ENCODE measurements around the gene MCF2L2.
A peak's percentile ranks its signal among the peaks of the same experiment; 100 is the strongest.
"Not testable (repeated sequence)": the region's sequence is repeated elsewhere in the genome, so short reads cannot be mapped to it uniquely, and the experiment has no call there.

MCF2L2 gene, protein sequence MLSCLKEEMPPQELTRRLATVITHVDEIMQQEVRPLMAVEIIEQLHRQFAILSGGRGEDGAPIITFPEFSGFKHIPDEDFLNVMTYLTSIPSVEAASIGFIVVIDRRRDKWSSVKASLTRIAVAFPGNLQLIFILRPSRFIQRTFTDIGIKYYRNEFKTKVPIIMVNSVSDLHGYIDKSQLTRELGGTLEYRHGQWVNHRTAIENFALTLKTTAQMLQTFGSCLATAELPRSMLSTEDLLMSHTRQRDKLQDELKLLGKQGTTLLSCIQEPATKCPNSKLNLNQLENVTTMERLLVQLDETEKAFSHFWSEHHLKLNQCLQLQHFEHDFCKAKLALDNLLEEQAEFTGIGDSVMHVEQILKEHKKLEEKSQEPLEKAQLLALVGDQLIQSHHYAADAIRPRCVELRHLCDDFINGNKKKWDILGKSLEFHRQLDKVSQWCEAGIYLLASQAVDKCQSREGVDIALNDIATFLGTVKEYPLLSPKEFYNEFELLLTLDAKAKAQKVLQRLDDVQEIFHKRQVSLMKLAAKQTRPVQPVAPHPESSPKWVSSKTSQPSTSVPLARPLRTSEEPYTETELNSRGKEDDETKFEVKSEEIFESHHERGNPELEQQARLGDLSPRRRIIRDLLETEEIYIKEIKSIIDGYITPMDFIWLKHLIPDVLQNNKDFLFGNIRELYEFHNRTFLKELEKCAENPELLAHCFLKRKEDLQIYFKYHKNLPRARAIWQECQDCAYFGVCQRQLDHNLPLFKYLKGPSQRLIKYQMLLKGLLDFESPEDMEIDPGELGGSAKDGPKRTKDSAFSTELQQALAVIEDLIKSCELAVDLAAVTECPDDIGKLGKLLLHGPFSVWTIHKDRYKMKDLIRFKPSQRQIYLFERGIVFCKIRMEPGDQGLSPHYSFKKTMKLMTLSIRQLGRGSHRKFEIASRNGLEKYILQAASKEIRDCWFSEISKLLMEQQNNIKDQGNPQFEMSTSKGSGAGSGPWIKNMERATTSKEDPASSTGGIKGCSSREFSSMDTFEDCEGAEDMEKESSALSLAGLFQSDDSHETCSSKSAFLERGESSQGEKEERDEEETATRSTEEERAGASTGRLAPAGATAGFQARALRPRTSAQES

DNA sequence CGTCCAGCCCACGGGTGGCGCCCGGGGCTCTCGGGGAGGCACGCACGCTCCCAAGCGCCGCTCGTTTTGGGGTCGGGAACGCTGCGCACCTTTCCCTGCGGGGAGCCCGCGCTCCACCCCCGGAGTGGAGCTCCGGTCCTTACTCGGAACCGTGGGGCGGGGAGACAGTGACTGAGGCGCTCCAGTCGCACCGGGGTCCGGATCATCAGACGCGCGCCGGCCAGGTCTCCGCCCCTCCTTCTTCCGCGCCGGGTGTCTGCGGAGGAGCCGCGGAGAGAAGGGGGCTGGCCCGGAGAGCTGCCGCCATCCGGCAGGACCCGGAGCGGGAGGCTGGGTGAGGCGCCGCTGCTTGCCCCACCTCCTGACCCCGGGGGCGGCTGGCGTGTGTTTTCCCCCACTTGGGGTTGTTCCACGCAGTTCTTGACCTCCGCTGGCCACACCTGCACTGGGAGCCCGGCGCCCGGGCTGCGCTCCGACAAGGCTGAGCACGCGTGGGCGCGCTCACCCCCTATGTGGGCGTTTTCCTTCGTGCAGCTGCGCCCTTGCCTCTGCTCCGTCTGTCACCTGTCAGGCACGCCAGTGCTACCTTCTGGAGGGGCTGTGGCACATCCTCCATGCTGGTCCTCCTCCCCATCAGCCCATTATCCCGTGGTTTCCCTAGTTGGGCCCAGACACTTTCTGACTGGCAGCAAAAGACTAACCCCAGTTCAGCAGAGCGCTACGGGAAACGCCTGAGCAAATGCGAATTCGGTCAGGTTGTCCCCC, at the start of gene MCF2L2:
TSS of gene MCF2L2 (minus strand) at position 173 of the 765 bp plus-strand sequence. CDS start 642 bp downstream, outside the sequence.
- DNase-seq (ENCODE audit: low spot score): no peak

DNA sequence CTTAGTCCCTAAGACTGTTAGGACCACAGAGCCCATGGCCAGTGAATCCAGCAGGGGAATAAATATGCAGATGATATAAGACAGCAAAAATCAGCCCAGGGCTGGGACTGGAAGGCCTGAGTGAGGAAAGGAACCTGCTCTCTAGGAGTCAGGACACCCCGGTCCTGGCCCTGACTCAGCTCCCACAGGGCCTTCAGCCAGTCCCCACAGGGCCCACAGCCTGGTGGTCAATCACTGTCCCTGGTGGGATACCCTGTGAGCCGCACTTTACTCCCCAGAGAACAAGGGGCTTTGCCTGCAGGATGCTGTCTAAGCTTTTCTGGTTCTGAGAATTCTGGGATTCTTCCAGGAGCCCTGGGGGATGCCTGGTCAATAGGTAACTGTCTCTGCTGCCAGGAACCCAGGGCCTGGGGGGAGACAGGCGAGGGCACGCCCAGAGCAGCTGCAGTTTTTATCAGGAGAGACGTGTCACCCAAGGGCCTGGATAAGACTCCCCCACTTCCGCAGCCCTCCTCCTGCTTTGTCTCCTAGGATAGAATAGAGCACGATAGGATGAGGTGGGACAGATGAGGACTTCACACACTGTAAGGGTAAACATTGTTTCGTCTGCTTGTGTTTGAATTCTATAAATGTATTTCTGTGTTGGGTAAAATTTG, 49.5 kb upstream of the MCF2L2 start:
- DNase-seq (ENCODE audit: low spot score): no peak

DNA sequence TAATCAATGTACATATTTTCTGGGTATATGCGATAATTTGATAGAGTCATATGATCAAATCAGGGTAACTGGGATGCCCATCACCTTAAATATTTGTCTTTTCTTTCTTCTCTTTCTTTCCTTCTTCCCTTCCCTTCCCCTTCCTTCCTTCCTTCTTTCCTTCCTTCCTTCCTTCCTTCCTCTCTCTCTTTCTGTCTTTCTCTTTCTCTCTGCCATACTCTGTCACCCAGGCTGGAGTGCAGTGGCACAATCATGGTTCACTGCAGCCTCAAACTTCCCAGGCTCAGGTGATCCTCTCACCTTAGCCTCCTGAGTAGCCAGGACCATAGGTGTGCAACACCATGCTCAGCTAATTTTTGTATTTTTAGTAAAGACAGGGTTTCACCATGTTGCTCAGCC, 47.3 kb upstream of the MCF2L2 start:
- DNase-seq (ENCODE audit: low spot score): not testable (repeated sequence)

DNA sequence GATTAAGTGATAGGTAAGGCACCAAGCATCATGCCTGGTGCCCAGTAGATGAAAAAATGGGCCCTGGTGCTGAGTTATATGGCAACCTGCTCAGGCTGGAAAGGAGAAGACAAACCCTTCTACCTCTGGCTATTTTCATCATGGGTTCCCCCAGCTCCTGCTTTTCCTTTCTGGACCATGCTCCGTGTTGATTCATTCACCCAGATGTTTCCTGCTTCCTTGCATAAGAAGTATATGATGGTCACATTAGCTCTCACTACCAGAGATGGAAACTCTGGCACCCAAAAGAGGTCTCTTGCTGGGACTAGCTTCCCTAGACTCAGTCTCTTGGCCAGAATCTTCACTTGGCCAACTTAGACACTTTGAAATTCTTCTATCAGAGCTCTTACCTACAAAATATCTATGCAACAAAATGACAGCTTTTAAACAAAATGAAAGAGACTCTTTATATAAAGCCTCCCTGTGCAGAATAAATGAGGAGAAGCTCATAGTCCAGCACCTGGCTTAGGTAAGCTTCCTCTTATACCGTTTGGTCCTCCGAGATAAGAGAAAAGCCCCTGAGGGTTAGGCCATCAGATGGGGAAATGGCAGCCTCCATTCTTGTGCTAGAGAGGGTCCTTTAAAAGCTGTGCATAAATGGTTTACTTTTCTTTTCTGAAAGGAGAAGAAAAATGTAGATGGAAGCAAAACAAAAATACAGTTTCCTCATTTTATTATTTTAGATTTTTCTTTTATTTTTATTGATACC, 46.8 kb upstream of the MCF2L2 start:
- no peak for DNase-seq (ENCODE audit: low spot score)

DNA sequence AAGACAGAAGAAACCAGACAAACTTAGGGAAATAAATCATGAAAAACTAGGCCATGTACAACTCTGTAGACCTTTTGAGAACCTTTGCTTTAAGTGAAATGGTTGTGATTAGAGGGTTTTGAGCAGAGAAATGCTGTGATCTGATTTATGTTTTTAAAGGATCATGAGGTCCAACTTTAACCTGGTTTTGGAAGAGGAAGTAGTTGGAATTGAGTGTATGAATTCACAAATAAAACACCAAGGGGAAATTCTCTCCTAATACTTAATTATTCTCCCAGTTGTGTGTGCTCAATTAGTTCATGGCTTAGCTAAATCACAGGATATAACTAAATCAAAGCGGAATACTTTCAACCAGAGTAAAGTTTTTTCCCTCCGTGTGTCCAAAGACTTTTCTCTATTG, 45.5 kb upstream of the MCF2L2 start:
- DNase-seq (ENCODE audit: low spot score): no peak

DNA sequence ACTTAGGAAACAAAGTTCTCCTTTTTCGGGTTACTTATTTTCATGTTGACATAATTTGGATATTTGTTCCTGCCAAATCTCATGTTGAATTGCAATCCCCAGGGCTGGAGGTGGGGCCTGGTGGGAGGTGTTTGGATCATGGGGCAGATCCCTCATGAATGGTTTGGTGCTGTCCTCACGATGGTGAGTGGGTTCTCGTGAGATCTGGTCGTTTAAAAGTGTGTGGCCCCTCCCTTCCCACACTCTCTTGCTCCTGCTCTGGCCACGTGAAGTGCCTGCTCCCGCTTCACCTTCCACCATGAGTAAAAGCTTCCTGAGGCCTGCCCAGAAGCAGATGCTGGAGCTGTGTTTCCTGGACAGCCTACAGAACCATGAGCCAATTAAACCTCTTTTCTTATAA, 43.7 kb upstream of the MCF2L2 start:
- DNase-seq (ENCODE audit: low spot score): no peak

DNA sequence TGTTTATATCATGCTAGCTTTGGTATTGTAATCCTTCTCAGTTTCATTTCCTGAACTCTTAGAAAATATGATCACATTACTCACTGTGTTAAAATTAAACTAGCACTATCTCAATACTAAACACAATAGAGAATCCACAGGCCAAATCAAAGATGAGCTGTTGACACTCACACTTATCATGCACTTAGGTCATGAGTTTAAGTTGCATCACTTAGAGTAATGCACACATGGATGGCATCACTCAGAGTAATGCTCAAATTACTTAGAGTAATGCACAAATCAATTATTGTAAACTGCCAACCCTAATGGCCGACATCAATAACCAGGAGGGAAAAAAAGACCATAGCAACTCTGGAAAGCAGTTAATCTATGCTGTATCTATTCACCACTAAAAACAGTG, 40.0 kb upstream of the MCF2L2 start:
- DNase-seq (ENCODE audit: low spot score): no peak

DNA sequence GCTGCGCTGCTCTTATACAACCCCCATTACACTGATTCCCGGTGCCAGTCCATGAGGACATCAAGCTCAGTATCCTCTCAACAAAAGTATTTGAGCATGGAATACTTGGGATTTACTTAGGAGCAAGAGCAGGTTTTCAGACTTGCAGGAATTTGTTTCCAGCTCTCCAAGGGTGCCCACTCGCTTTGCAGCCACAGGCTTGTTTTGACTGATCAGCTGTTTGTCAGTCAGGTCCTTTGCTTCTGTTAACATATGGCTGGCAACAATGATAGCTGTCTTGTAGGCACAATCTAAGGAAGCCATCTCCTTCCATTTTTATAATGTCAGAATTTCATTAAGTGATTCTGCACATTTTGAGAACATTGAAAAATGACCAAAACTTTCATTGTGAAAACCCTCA, 38.2 kb upstream of the MCF2L2 start:
- DNase-seq (ENCODE audit: low spot score): no peak

DNA sequence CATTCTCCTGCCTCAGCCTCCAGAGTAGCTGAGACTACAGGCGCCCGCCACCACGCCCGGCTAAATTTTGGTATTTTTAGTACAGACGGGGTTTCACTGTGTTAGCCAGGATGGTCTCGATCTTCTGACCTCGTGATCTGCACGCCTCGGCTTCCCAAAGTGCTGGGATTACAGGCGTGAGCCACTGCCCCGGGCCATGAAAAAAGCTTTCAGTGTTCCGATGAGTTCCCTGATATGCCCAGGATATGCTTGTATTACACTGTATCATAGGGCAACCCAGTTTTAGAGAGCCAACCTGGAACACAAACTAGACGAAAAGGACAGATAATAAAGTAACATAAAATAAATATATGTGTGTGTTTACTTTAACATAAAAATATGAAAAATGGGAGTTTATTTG, 37.3 kb upstream of the MCF2L2 start:
- not testable (repeated sequence) for DNase-seq (ENCODE audit: low spot score)

DNA sequence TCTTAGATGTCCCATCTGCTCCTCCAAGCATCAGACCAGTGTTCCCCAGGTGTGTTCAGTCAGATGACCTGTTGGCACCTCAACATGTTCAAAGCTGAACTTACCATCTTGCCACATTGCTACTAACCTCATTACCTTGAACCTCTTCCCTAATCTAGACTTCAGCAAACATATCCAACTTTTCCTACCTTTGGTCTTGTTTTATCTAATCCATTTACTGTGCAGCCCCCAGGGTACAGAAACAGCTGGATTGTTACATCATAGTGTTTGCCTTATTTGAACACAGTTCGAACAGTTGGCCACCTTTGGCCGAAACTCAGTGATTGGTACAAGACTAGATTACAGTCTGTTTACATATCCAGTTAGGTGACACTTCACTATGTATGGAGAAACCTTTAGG, 36.1 kb upstream of the MCF2L2 start:
- DNase-seq (ENCODE audit: low spot score): no peak

DNA sequence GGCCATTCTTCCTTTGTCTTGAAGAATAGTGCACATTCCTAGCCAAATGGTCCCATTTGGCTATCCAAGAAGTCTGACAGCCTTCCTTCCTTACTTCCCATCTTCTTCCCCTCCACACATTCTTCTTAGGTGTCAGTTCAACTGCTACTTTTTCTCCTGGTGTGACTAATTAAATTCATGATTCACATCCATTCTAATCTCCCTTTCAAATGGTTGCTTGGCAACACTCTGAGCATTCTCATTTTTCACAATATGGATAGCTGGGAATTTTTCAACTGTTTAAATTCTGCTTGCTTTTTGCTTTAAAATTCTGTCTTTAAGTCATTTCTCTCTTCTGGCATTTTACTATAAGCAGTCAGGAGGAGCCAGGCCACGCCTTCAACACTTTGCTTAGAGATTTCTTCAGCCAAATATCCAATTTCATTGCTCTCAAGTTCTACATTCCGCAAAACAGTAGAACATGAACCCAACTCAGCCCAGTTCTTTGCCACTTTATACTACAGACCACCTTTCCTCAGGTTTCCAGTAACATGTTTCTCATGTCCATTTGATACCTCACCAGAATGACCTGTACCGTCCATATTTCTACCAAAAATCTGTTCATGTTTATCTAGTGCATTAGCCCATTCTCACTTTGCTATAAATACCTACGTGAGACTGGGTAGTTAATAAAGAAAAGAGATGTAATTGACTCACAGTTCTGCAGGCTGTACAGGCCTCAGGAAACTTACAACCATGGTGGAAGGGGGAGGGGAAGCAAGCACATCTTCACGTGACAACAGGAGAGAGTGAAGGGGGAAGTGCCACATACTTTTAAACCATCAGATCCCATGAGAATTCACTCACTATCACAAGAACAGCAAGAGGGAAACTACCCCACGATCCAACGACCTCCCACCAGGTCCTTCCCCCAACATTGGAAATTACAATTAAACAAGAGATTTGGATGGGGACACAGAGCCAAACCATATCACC, 31.9 kb upstream of the MCF2L2 start:
- DNase-seq (ENCODE audit: low spot score): no peak

DNA sequence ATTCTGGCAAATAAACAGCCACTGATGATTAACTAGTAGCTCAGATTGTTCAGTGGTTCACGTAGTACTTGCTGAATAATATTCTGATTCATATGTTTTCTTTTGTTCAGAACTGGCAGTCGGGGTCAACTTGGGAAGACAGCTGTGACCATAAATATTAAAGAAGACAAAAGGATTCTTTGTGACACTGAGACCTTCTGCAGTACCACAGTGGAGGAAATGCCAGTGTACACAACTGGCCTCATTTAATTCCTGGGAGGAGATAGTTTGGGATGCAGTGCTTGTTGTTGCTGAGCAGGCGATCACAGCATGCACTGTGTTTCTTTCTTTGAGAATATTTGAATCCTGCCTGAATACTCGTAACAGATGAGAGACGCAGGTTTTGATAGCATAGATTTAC, 26.7 kb upstream of the MCF2L2 start:
- no peak for DNase-seq (ENCODE audit: low spot score)

DNA sequence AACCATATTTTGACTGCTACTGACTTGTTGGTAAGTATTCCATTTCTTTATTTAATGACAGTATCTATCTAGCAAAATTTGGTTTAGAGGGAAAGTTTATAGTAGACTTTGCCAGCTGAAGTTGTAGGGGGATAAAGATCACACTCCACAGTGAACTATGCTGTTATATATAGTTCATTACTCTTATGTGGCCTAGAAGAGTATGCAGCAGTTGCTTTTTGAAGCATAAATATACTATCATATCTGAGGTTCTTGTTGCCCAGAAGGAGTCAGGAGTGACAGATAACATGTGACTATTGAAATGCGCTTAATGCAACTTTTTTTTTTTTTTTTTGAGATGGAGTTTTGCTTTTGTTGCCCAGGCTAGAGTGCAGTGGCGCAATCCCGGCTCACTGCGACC, 25.6 kb upstream of the MCF2L2 start:
- DNase-seq (ENCODE audit: low spot score): no peak

DNA sequence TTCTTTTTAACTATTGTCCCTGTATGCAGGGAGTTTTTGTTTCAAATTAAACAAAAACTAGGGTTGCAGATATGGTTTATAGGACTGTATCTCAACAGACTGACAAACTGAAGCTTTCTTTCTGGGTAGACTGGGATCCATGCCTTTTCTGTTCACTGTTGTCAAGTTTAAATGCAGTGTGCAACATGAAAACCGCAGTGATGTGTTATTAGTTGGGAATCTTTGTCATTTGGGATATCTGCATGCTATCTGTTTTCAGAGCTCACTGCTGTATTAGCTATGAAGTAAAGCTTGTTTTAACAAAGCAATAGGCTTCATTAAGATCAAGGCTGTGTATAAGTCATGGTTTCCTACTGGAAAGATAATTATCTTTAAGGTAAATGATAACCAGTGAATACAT, 21.4 kb upstream of the MCF2L2 start:
- DNase-seq (ENCODE audit: low spot score): no peak

DNA sequence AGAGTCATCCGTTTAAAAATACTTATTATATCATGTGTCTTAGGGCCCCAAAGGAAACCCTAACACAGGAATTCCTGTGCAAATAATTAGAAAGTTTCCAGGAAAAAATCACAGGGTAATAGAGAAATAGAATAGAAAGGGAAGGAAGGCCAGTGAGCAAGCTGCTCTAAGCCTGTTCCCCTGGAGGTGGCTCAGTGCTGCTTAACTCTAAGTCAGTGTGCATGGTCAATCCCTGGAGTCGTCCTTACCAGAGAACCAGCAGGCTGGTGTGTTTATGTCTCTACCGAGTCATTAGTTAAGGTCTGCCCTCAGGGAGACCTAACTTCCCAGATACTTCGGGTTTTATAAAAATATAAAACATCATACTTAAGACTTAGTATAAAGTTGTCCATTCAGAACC, 21.0 kb upstream of the MCF2L2 start:
- DNase-seq (ENCODE audit: low spot score): no peak

DNA sequence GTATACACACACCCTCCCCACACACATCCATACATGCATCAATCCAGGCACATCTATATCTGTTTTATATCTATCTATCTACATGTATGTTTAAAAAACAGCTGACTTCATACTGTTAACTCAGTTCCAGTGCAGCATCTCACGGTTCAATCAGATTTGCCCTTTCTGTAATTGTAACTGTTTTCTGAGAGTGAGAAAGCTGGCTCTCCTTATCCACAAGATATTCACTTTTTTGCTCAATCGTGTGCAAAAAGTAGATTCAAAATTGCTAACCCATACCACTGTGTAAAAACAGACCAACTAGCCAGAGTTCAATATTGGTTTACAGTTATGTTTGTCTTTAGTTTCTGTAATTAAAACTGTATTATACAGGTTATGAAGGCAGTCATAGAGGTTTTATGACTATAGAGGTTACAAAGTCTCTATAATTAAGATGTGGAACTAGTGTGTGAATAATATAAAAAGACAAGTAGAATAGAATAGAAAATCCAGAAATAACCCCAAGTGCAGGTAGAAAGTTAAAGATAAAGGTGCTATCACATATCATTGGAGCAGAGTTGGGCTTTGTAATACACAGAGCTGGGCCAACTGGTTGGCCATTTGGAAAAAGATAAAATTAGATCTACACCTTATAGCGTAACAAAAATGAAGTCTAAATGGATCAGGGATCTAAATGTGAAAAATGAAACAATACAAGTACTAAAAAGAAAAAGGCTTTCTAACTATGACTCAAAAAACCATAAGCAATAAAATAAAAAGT, 20.1 kb upstream of the MCF2L2 start:
- no peak for DNase-seq (ENCODE audit: low spot score)

DNA sequence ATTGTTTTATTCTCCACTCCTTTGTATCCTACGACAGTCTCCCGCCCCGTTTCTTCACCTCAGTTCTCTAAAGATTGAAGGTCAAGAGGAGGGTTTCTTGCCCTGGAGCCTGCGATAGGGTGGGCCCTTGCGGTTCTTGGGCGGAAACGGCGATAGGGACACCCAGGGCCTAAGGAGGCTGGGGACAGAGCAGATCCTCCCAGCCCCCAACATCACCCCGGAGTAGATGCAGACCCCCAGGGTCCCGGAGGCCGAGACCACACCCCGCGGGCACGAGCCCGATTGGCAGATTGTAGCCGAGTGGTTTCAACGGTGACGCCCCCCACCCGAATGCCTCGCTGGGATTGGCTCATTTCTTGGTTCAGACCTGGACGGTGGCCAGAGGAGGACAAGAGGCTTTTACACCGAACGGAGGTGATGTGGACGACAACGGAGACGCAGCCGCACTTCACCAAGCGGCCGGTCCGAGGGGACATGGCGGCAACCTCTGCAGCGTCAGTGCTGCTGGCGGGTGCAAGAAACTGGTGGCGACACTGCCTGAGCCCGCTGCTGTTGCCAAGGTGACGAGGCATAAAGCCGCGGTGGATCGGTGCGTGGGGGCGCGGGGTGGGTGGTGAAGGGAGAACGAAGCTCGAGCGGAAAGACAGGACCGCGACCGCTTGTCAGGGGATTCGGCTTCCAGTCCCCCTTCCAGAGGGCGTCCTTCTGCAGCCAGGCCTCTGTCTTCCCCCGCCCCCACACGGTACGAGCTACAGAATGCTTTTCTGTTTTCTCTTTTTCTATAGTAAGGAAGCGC, 19.0 kb upstream of the MCF2L2 start:
- DNase-seq (ENCODE audit: low spot score): peak; percentile 89

DNA sequence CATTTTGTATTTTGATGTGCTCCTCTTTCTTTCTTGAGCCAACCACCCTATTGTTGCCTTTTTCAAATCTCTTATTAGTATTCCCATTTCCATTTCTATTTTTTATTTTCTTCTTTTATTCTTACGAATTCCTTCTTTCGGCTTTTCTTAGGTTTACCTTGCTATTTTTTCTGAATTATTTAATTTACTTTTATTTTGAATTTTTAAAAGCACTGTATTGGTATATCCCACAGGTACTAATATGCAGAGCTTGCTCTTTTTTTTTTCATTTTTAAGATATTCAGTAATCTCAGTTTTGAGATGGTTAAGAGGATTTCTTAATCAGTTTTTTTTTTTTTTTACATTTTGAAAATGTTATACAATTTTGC, 18.4 kb upstream of the MCF2L2 start:
- DNase-seq (ENCODE audit: low spot score): no peak

Data from left forelimb (tissue), 1 donor.